GM21723 (cell line): Measurements from ENCODE around the gene ADD3.
"Not testable (repeated sequence)": the region's sequence is repeated elsewhere in the genome, so short reads cannot be mapped to it uniquely, and the experiment has no call there.

Experiments used
- ATAC-seq: cut with Tn5 transposase; IDR thresholded peaks from one replicate; pipeline ENCODE4 v1.9.1; 2021; ENCODE audit warnings: mild to moderate bottlenecking, moderate library complexity; ENCODE audit not compliant: unreplicated experiment

The ADD3 gene

GRCh38 chr10:110032801-110033700, 25.3 kb downstream of the ADD3 start:
- ATAC-seq, result no peak

GRCh38 chr10:110033701-110034235, 26.0 kb downstream of the ADD3 start:
- ATAC-seq, result no peak

- no peak for ATAC-seq
These were observed 26.8 kb downstream of the ADD3 start for GRCh38 chr10:110034596-110034995.

- no peak for ATAC-seq
These were observed 27.5 kb downstream of the ADD3 start for GRCh38 chr10:110035070-110035921.

- ATAC-seq, result peak; percentile 77
These were observed 28.9 kb downstream of the ADD3 start for GRCh38 chr10:110036640-110037039.

- no peak for ATAC-seq
These were observed 31.5 kb downstream of the ADD3 start for GRCh38 chr10:110039254-110039653.

GRCh38 chr10:110040108-110040507, 32.3 kb downstream of the ADD3 start:
- no peak for ATAC-seq

GRCh38 chr10:110040767-110041478, 33.1 kb downstream of the ADD3 start:
- ATAC-seq, result no peak

GRCh38 chr10:110041479-110041829, 33.7 kb downstream of the ADD3 start:
- no peak for ATAC-seq

GRCh38 chr10:110042181-110042580, 34.4 kb downstream of the ADD3 start:
- ATAC-seq, result no peak

- no peak for ATAC-seq
These were observed 35.1 kb downstream of the ADD3 start for GRCh38 chr10:110042891-110043290.

- ATAC-seq, result no peak
These were observed 36.9 kb downstream of the ADD3 start for GRCh38 chr10:110044681-110045080.

- no peak for ATAC-seq
These were observed 38.0 kb downstream of the ADD3 start for GRCh38 chr10:110045772-110046171.

GRCh38 chr10:110048145-110048544, 40.4 kb downstream of the ADD3 start:
- not testable (repeated sequence) for ATAC-seq

- ATAC-seq, result no peak
These were observed 41.0 kb downstream of the ADD3 start for GRCh38 chr10:110048781-110049180.

GRCh38 chr10:110049889-110050591, 42.3 kb downstream of the ADD3 start:
- ATAC-seq, result not testable (repeated sequence)

GRCh38 chr10:110051487-110051886, 43.7 kb downstream of the ADD3 start:
- ATAC-seq, result no peak

- no peak for ATAC-seq
These were observed 45.1 kb downstream of the ADD3 start for GRCh38 chr10:110052916-110053315.

- ATAC-seq, result no peak
These were observed 49.0 kb downstream of the ADD3 start for GRCh38 chr10:110056822-110057221.

GRCh38 chr10:110057456-110057855, 49.7 kb downstream of the ADD3 start:
- ATAC-seq, result no peak
